ENCODE measurements around the gene GSDMA. TPM values are rescaled to one million over a fixed set of nuclear protein-coding genes. Genes with fewer than 3 reads are reported as not detected.

Gene GSDMA
- total RNA-seq, 1 experiment from 2014 or later = not detected

- TF ChIP-seq, protein P1, sequence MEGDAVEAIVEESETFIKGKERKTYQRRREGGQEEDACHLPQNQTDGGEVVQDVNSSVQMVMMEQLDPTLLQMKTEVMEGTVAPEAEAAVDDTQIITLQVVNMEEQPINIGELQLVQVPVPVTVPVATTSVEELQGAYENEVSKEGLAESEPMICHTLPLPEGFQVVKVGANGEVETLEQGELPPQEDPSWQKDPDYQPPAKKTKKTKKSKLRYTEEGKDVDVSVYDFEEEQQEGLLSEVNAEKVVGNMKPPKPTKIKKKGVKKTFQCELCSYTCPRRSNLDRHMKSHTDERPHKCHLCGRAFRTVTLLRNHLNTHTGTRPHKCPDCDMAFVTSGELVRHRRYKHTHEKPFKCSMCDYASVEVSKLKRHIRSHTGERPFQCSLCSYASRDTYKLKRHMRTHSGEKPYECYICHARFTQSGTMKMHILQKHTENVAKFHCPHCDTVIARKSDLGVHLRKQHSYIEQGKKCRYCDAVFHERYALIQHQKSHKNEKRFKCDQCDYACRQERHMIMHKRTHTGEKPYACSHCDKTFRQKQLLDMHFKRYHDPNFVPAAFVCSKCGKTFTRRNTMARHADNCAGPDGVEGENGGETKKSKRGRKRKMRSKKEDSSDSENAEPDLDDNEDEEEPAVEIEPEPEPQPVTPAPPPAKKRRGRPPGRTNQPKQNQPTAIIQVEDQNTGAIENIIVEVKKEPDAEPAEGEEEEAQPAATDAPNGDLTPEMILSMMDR (conservative IDR thresholded peaks at IDR 0.05) = peak; percentile 50; the same call in 2 of the 3 replicates
- H3K9me3 ChIP-seq (ENCODE audit: control insufficient read depth, low read depth, low read length) = no peaks in the 10 kb centered on the region
- no peak overlapping the region for H2BK12ac ChIP-seq (ENCODE audit: insufficient read length, low read depth, low read length)
- no peak overlapping the region for H4K91ac ChIP-seq (ENCODE audit: insufficient read length, low read depth, low read length)
- H3K79me2 ChIP-seq (ENCODE audit: insufficient read depth, low read length) = no peaks in the 10 kb centered on the region
- H4K8ac ChIP-seq (replicated peaks; ENCODE audit: insufficient read length, low read depth, low read length) = no peak overlapping the region
- Mint-ChIP-seq H3K4me3 (no peak overlapping the region), H3K27ac (peak overlapping the region in 1 of 3 experiments; percentile 81; a peak in 2 of 7 replicates), H3K27me3 (ENCODE audit: low read depth) (no peaks in the 10 kb centered on the region; the same call in 1 of the 2 replicates), H3K9me3 (no peaks in the 10 kb centered on the region), H3K36me3 (ENCODE audit: insufficient read depth in 1 of 3, low read depth in 3 of 3) (peaks cover 10 to 31% (median 30%) of the 10 kb centered on the region in 3 experiments; a peak in 6 of 7 replicates), H3K4me1 (peaks cover 0 to 2% of the 10 kb centered on the region in 2 experiments; a peak in 1 of 4 replicates)
- H2BK15ac ChIP-seq (ENCODE audit: low read depth, low read length) = no peak overlapping the region
- H4K5ac ChIP-seq (ENCODE audit: insufficient read length, low read depth, low read length) = no peak overlapping the region
- no peak overlapping the region for H2BK120ac ChIP-seq (ENCODE audit: low read depth, low read length, poor library complexity, severe bottlenecking)
- no peak overlapping the region for H2BK20ac ChIP-seq (ENCODE audit: low read depth, low read length, poor library complexity, severe bottlenecking)
- H3K18ac ChIP-seq (ENCODE audit: insufficient read length, low read depth, low read length) = no peak overlapping the region
- H2AFZ ChIP-seq (ENCODE audit: low read length) = no peak overlapping the region
- H3K27ac ChIP-seq (ENCODE audit: insufficient read length, low read depth, low read length) = no peak overlapping the region
- H2AK5ac ChIP-seq (ENCODE audit: insufficient read length, low read length) = no peak overlapping the region
- no peak overlapping the region for H3K4ac ChIP-seq (ENCODE audit: low read depth, low read length)
- H2BK5ac ChIP-seq (ENCODE audit: insufficient read length, low read length) = no peak overlapping the region
- no peaks in the 10 kb centered on the region for H3K27me3 ChIP-seq (ENCODE audit: insufficient read depth, low read length)
- H3K23ac ChIP-seq (ENCODE audit: insufficient read length, low read depth, low read length) = no peak overlapping the region
- H3K14ac ChIP-seq (ENCODE audit: insufficient read depth, low read length) = no peak overlapping the region
- H3K4me2 ChIP-seq (ENCODE audit: insufficient read depth, insufficient read length, low read length) = no peak overlapping the region
- no peak overlapping the region for H3K56ac ChIP-seq (ENCODE audit: insufficient read length, low read depth, low read length)
- H3K9ac ChIP-seq (ENCODE audit: extremely low read depth, insufficient read length, low read length) = no peak overlapping the region
- WGBS (ENCODE audit: extremely low coverage, insufficient read length, low lambda C conversion rate) = no CpG with 5 or more reads among the region's 7 CpGs
- no peaks in the 10 kb centered on the region for H3K4me1 ChIP-seq (ENCODE audit: insufficient read depth, low read length)
- no peaks in the 10 kb centered on the region for H4K20me1 ChIP-seq (ENCODE audit: control insufficient read depth, insufficient read depth, insufficient read length)
- DNase-seq = no peak
- no peaks in the 10 kb centered on the region for H3K79me1 ChIP-seq (ENCODE audit: insufficient read depth, low read depth, low read length, poor library complexity, severe bottlenecking)
- H3T11ph ChIP-seq (ENCODE audit: low read length) = no peak overlapping the region
- H3K23me2 ChIP-seq (ENCODE audit: insufficient read length, low read depth, low read length, poor library complexity, severe bottlenecking) = no peaks in the 10 kb centered on the region
Observed at GRCh38 chr17:39916918-39917317, 45.9 kb upstream of the GSDMA start.

Data from H9 (cell line).